Measurements from ENCODE around the gene HOXA2.

The HOXA2 gene

DNA sequence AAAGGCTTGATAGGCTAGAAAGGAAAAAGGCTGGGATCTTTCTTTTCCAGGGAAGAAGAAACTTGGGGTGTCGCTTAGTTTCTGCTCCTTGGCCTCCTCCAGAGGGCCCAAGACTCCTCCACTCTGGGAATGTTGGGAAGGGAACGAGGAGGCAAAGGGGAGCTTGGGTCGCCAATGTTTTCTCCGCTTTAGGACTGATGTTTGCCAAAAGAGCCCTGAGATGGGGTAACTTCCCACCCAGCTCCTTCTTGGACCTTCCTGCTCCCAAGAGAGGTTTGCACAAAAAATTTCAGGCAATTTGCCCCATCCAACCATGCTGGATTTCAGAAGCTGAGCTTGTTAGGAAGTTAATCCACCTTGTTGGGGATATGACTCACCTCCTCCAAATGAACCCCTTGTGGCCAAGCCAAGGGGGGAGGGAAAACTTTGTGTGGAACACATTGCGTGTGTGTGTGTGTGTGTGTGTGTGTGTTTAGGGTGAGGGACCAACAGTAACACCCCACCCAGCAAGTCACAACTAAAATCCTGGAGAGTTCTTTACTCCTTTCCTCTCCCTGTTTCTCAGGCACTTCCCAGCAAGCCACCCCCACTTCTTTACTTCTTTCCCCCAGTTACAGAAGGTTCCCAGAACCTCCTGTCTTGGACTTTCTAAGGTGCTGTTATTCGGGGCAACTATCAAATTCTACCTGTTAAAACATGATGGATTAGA lies 8.7 kb upstream of the HOXA2 start:
- no peak for DNase-seq

DNA sequence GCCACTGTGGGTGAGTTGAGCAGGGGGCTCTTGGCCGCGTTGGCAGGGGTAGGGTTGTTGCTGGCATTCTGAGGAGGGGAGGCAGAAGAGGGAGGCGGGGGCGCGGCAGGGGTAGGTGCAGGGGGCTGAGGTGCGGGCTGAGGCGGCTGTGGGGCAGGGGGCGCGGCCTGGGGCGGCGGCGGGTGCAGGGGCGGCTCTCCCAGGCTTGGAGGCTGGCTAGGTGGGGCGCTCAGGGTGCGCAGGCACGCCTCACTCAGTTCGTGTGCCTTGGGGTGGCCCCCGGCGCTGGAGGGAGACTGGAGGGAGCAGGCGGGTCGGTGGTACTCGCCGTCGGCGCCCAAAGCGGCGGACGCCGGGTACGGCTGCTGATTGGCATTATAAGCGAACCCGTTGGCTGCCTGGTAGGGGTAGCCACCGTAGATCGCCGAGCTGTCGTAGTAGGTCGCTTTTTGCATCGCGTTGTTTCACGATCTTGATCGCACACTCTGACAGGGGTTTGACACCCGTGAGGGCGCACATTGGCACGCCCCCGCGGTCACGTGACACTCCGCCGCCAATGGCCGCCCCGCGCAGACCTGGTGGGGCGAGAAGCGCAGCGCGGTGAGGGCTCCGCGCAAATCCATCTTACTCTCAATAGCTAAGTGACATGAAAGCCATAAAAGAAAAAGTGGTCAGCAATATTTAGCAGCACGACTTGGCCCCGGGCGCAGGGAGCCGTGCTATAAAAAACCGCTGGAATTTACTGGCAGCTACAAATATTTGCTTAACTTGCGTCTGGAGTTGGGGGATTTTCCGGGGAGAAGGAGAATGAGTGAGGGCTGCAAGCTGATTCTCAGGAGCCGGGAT lies 7.9 kb upstream of the HOXA2 start:
- DNase-seq, result peak; percentile 25

DNA sequence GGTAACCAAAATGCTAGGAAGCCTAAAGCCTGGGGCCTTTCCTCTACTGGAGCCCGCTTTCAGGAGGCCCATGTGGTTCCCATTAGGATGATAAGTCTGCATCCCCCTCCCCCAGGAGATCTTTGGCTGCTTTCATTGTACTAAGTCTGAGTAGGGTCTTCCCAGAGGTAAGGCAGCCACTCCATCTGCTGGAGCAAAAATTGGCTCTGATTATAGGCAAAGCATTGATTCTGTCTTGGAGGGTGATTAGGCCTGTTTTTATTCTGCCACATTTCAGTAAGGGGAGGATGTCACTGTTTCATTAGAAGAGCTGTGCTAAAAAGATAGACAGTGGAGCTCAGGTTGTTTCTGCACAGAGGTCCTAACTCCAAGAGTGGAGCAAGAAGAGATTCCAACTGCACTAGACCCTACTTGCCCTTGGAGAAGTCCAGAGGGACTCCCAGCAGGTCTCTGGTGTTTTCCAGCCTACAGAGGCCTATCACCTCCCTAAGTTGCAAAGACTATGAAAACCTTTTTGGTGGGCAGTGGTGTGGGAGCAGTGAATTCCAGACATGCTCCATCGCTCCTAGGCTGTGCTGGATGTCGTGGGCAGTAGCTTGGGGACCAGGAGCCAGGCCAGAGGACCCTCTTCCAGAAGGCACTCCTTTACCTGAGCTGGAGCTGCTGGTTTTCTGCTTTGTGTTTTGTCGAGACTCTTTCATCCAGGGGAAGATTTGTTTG lies 7.1 kb upstream of the HOXA2 start:
- DNase-seq, result no peak

DNA sequence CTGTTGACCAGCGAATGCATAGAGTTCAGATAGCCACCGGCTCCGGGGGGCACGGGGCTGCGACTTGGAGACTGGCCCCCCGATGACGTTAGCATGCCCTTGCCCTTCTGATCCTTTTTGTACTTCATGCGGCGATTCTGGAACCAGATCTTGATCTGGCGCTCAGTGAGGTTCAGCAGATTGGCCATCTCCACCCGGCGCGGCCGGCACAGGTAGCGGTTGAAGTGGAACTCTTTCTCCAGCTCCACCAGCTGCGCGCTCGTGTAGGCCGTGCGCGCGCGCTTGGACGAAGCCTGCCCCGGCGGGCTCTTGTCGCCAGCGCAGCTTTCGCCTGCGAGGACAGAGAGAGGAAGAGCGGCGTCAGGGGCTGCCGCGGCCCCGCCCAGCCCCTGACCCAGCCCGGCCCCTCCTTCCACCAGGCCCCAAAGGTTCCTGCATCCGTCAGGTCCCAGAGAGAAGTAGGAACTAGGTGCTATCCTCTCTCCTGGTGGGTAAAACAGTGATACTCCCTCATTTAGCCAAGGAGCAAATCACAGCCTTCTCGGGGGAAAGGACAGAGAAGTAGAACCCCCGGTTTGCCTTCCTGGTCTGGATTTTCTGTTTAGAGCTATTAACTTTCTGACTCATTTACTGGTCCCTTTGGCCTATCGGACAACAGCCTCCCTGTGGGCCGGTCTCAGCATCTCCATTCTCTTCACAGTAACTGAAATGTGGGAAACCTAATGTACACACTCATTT lies 6.1 kb upstream of the HOXA2 start:
- DNase-seq, result no peak

DNA sequence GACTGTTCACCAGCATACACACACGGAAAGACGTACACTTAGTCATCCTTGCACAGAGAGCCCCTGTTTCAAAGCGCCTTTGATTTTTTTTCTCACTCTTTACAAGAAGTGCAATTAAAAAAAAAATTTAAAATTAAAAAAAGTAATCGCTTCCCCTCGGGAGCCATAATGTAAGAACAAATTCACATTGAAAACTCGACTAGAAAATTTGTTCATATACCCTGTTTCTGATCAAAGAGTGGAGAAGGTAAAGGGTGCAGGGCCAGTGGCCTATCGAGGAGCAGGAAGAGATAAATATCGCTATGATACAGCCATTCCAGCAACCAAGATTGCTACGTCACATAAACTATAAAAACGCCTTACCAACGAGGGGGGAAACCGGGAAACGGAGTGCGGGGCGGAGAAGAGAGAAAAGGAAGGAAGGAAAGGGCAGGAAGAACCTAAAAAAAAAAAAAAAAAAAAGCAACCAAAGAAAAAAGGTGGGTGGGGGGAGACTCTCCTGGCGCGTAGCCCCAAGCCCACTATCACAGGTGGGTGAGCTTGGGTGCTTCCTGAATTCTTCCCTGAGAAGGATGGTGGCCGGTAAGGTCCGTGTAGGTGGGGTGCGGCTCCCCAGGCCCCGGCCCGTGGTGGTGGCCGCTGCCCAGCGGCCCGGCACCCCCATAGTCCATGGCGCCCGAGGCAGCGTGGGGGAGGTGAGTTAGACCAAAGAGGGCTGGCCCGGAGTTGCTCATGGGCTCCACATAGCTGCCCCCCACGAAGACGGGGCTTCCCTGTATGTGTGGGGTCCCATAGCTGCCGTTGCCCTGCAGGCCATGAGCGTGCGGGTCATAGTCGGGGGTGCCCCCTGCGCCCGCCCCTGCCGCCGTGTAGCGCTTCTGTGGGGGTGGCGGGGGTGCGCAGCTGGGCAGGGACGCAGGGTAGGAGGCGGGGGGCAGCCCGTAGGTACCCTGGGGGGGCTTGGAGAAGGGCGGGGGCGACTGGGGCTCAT lies 5.2 kb upstream of the HOXA2 start:
- no peak for DNase-seq

DNA sequence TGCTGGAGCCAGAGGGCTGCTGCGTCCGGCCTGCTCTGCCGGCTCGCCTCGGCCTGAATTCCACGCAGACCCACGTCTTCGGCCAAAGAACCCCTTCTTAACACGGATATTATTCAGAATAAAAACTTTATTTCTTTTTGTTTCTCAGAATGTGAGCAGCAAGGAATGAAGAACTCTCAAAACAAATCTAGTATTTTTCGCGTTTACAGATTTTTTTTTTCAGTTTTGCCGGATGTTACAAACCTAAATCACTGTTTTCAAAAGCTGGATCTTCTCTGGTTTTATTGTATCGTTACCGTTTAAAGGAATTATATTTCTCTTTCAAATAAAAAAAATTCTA lies 4.4 kb upstream of the HOXA2 start:
- DNase-seq, result no peak

DNA sequence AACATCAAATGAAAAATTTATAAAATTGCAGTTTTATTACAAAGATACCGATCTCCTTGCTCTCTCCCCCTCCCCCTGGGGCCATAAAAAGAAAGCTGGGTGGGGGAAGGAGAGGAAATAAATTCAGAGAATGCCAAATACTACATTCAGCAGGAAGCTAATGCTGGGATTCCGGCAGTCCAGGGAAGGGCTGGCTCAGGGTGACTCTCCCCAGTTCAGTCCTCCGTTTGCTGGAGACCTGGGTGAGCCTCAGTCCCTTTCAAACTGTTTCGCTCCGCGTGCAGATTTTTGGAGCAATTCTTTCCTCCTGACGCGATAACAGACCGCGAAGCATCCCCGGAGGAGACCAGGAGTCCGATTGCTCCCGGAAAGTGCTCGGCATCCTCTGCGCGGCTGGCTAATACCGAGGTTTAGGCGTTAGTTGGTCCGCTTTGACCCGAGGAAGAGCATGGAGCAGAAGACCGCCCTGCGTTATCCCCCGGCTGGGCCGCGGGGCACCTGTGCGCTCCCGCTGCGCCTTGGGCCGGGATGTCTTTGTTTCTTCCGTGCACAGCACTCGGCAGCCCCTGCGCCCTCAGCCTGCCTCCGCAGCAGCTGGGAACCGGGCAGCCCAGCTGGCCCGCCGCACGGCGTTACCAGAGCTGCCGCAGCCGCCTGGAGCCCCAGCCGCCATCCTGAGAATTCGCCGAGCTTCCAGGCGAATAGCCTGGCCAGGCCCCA lies 3.9 kb upstream of the HOXA2 start:
- DNase-seq, result no peak

DNA sequence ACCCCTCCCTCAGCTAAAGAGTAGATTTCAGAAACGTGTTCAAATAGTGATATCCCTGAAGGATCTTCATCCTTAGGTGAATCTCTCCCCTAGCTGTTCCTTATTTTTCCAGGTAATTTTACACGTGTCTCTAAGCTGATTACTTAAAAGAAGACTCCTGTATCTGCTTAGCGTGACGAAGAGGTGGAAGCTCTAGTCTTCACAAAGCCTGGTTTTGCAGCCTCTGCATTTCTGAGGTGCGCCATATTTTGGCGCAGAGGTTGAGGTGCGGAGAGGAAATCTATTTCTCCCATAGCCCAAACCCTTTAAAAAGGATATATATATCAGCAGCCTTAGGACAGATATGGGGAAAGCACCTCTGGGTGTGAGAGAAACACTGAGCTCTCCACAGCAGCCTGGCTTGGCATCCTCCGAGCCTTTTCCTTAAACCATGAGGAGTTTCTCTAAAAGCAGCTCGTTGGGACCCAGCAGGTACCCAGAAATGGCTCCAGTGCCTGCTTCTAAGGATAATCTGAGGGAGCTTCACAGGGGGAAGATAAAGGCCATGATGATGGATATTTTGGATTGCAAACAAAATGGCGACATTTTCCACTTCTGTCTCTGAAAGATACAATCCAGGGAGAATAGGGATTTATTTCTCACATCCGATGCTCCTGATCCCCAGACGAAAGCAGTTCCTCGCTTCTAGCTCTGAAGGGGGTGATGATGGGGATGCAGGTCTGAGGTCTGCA lies 3.0 kb upstream of the HOXA2 start:
- no peak for DNase-seq

DNA sequence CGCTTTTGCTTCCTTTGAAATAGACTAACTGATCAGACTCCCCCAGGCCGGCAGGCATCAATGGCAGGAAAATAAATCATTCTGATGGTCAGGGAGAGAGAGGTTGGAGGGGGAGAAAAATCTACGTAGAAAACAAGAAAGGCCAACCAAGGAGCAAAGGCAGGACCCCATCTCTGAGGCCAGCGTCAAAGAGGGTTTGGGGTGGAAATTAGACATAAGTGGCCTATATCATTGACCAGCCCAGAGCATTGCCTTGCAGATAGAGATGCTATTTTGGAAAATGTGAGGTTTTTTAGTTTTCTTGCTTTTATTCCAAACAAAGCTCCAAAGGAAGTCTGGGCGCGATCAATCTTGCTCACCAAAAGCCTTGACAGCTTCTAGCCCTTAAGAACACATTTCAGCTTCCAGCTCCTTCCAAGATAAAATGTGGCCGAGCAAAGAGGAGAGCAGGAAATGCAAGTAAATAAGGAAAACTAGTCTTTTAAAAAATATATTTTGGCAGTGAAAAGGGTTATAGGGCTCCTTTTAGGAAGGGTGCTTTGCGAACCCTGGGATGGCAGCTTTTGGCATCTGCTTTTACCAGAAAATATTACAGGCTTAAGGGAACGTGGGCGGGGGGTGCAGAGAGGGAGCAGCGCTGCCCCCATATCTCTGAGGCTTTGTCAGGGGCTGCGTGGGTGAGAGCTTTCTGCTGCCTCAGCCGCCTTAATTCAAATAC lies 2.0 kb upstream of the HOXA2 start:
- no peak for DNase-seq

DNA sequence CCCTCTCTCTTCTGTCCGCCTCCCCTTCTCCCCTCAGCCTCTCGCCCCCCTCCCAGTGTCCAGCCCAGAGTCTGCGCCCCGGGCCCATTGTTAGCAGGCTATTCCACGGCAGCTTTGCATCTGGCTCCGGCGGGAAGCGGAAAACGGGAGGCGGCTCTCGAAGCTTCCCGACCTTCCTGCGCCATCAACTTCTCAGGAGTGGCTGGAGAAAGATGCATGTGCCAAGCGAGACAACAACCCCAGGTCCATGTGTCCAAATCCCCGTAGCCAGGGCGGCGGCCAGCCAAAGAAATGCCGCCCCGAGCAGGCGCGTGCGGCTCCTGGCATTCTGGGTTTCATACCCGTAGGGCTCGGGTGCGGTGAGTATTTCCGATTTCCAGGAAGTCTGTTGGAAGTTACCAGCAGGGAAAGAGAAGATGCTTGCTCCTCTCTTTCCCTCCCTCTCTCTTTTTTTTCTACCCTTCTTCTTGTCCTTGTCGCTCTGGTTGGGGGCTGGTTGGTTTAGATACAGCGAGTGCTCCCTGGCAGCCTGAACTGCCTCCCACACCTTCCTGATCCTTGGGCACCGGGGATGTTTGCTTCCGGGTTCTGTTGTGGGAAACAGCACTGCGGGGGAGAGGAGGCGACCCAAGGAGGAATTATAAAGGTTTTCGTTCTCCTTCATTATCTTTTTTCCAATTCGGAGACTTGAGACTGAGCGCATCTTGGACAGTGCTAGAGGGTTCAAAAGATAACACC lies 1.2 kb upstream of the HOXA2 start:
- DNase-seq, result no peak

DNA sequence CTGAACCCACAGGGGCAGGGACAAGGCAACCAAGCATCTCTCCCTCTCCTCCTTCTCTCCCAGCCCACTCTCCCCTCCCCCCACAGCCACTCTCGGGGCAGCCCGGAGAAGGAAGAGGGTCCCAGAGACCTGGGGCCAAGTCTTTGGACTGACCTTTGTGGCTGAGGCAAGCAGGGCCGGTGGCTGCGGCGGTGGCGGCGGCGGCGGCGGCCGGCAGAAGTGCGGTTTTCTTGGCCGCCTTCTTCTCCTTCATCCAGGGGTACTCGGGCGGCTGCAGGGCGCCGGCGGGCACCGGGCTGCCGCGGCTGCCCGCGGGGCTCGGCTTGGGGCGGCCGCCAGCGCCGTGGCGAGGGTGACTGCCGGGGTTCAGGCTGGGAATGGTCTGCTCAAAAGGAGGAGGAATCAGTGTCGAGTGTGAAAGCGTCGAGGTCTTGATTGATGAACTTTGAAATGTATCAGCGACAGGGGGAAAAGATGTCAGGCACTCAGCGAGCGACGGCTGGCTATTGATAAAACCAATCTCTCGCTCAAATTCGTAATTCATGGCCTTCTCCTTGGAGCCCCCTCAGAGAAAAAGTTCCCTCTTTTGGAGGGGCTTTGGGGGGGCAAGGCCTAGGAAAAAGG lies 414 bp downstream of the HOXA2 start:
- no peak for DNase-seq

DNA sequence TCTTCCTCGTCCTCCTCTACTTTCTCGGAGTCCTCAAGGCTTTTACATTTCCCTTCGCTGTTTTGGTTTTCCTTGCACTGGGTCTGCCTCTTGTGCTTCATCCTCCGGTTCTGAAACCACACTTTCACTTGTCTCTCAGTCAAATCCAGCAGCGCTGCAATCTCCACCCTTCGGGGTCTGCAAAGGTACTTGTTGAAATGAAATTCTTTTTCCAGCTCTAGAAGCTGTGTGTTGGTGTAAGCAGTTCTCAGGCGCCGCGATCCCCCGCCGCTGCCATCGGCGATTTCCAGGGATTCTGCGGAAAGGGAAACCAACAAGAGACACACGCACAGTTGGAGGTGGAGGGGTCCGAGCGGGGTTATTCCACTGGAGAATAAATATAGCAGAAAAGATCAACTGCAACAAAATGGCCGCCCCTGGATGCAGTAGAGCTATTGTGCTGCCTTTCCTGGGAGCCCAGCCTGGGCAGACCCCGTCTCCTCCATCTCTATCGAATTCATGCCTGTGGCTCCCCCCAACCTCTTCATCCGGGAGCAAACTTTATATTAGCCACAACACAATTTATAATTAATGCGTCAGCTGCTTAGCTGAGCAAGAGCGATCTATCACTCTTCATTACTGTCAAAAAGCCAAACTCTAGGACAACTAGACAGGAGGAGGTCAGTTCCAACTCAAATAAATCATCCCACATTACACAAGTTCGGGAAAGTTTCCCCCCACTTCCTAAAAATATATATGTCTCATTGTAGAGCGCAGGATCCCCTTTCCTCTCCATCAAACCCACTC lies 1.1 kb downstream of the HOXA2 start:
- no peak for DNase-seq

DNA sequence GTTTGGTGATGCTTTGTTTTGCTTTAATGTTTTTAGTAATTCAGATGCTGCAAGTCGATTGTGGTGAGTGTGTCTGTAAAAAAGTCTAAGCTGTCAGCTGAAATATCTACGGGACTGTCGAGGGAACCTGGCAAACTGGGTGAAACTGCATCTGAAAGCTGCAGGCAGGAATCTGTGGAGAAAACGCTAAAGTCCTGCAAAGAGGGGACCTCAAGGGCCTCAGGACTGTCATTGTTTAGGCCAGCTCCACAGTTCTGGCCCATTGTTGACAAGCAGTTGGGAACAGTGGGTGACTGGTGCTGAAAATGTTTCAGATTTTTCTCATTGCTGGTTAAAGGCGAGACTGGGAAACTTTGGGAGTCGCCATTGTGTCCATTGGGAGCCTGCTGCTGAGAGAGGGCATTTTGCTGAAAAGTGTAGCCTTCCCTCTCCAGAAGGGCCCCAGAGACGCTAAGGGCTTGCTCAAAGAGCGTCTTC lies 1.8 kb downstream of the HOXA2 start:
- DNase-seq, result no peak

DNA sequence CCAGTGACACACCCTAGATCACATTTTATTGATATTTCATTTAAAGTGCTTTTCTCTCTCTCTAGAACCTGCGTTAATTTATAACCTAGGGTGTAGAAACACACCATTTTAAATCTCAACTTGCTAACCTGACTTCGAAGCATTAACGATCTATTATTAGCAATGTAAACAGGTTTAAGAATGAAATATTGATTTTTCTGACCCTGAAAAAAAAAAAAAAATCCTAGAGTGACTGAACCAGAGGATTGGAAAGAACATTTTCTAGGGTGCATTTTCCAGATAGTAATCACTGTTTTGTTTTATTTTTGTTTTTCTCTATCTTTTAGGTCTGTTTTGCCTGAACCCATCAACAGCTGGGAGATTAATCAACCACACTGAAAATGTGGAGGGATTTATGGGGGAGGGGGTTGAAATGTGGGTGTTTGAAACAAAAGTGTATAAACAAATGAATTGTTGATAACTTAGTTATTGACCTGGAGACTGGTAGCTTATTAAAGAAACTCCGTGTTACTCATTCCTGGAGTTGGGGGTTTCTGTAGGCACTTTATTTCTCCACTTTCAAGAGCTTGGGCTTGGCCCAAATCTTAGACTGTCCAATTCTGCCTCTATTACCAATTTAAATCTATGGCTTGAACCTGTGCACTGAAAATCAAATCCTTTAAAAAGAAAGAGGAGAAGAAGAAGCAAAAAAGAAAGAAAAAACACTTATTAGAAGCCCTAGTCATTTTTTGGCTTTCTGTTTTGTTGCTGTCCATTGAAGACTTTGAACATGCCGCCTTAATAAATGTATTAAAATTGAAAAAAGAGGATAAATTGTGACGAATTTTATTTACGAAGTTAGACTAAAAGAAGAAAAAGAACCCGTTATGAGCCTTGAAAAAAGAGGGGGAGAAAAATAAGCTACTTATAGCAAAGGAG lies 2.8 kb downstream of the HOXA2 start:
- no peak for DNase-seq

DNA sequence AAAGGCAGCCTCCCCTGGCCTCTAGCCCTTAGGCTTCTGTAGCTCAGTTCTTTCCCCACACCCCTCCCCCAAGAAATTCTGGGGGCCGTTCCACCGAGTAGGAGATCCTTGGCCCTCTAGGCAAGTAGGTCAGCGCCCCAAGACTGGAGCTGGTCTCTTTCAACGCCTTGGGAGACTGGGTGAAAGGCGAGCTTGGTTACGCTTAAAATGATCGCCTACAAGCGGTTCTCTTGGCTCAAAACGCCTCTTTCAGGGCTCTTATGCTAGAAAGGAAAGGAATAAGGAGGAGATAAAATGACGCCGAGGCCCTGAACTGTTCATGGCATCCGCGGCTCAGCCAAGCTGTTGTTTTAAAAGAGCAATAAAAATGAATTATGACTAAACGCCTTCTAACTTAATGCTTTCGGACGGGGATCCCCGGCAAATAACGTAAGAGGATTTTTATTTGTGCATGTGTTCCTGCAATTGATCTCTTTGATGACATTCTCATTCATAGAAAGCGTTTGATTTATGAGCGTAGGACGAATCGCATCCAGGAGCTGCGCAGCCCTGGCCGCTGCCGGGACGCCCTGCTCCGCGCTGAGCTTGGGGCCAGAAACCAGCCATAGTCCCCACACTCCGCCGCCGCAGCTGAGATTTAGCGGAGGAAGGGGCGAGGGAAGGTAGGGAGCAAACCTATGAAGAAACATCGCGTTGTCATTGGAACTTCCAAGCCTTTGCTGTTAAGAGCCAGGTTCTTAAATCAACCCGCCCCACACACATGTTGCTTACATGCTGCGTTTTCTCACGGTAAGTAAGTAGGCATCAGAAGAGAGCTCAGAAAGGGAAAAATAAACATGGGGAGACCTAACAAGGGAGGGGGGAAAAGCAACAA lies 3.7 kb downstream of the HOXA2 start:
- no peak for DNase-seq
